ENCODE results near the gene PPFIBP1. TPM values are rescaled to one million over a fixed set of nuclear protein-coding genes. Genes with fewer than 3 reads are reported as not detected.

The PPFIBP1 gene
- total and polyA plus RNA-seq, 2 of the 4 experiments (the other 2 are of a cell fraction): 30.4 to 72.2 TPM

- intact Hi-C loops (cut with micrococcal nuclease) (loop anchor here (5.0 kb wide), 2 partner anchors 44 to 64 kb away; no protein-coding TSS in a partner anchor), in situ Hi-C loops (cut with MboI; ENCODE audit: low sequenced_read_pairs) (no loop called here), dilution Hi-C loops (cut with HindIII; ENCODE audit: low sequenced_read_pairs, unreplicated experiment) (no loop called here)
- H3K4me3 ChIP-seq (ENCODE audit: insufficient read depth, low read depth, low read length): no peak overlapping the region
- no peaks in the 10 kb centered on the region for H4K20me1 ChIP-seq (ENCODE audit: insufficient read depth, low read length)
- peaks cover 15% of the 10 kb centered on the region for H3K9me1 ChIP-seq (ENCODE audit: insufficient read depth, low read length)
- DNase-seq: no peak
- no peak overlapping the region for H4K5ac ChIP-seq (ENCODE audit: low read depth, low read length)
- no peak overlapping the region for H3K4me2 ChIP-seq (ENCODE audit: low read depth, low read length)
- no peak overlapping the region for H2AFZ ChIP-seq (replicated peaks; ENCODE audit: low read length, poor library complexity)
- H3K9me3 ChIP-seq (ENCODE audit: control insufficient read depth, insufficient read depth, low read length): no peaks in the 10 kb centered on the region
- H3K56ac ChIP-seq (ENCODE audit: extremely low read depth, insufficient read depth, low read length): no peak overlapping the region
- peak overlapping the region; percentile 82 for H2AK5ac ChIP-seq (ENCODE audit: low read depth, low read length)
- BruUV-seq (replicated peaks): no TSS peak
- H4K91ac ChIP-seq (ENCODE audit: insufficient read depth, low read depth, low read length): no peak overlapping the region
- CTCF ChIA-PET: no interaction called here
- 76 to 100% methylated on average over 1 to 3 of the region's 5 CpGs for WGBS, 2 experiments (ENCODE audit: extremely low coverage in 2 of 2, insufficient read length in 1 of 2)
- H3K27me3 ChIP-seq (ENCODE audit: control insufficient read depth, insufficient read depth, low read length): no peaks in the 10 kb centered on the region
- peak overlapping the region in 1 of 2 experiments; percentile 66; a peak in 2 of 4 replicates for H4K8ac ChIP-seq (ENCODE audit: low read depth in 2 of 2, low read length in 2 of 2)
- H3K4me1 ChIP-seq (ENCODE audit: control insufficient read depth, insufficient read depth, low read length): peaks cover 9% of the 10 kb centered on the region
- no peaks in the 10 kb centered on the region for H3K36me3 ChIP-seq (ENCODE audit: control insufficient read depth, insufficient read depth, low read length)
- H3K23ac ChIP-seq (ENCODE audit: low read depth, low read length): peak overlapping the region; percentile 87; the same call in 1 of the 2 replicates
- peak overlapping the region; percentile 42 for H2BK5ac ChIP-seq (ENCODE audit: low read depth, low read length, poor library complexity, severe bottlenecking)
- peak overlapping the region; percentile 76 for H2BK20ac ChIP-seq (ENCODE audit: low read depth, low read length)
- H3K18ac ChIP-seq (ENCODE audit: low read depth, low read length): peak overlapping the region; percentile 85; the same call in 1 of the 2 replicates
- peaks cover 29 to 74% of the 10 kb centered on the region in 2 experiments for H3K79me1 ChIP-seq (ENCODE audit: low read depth in 1 of 2, low read length in 2 of 2)
- no peak overlapping the region for H3K9ac ChIP-seq (ENCODE audit: low read depth, low read length)
- TF ChIP-seq RFX5 (IDR thresholded peaks at IDR 0.05; ENCODE audit: low read depth, low read length) (no peak), POLR2A (IDR thresholded peaks at IDR 0.05; ENCODE audit: low read depth, low read length) (no peak)
- POLR2A ChIA-PET (ENCODE audit: unreplicated experiment): no interaction called here
- H3K27ac ChIP-seq (ENCODE audit: insufficient read depth, low read length): no peak overlapping the region
- ATAC-seq (ENCODE audit: low read depth): no peak
- peak overlapping the region; percentile 83 for H2BK120ac ChIP-seq (ENCODE audit: low read depth, low read length)
- H2BK15ac ChIP-seq (ENCODE audit: low read depth, low read length): peak overlapping the region; percentile 84; the same call in 2 of the 3 replicates
- H3K14ac ChIP-seq (replicated peaks; ENCODE audit: low read depth, low read length): peak overlapping the region; percentile 84
- no peak overlapping the region for H2AK9ac ChIP-seq (replicated peaks; ENCODE audit: low read depth, low read length, poor library complexity)
- H3K4ac ChIP-seq (ENCODE audit: low read depth, low read length): peak overlapping the region; percentile 72
These were observed 92.5 kb downstream of the PPFIBP1 start for GRCh38 chr12:27616356-27617142.

Measured in IMR-90 (cell line).